Stimulated activated CD4-positive, alpha-beta T cell treated with anti-CD3 and anti-CD28 coated beads, Interleukin-2, amount 100 ng/mL, for 48 hours (primary cell): ENCODE data around the gene IGFBP6.
A peak's percentile ranks its signal among the peaks of the same experiment; 100 is the strongest.
"Not testable (repeated sequence)": the region's sequence is repeated elsewhere in the genome, so short reads cannot be mapped to it uniquely, and the experiment has no call there.

ENCODE experiments used
- DNase-seq, 2 donors: peaks; one replicate each; pipeline ENCODE4 v3.0.0-alpha.2; 2020

Gene IGFBP6

DNA sequence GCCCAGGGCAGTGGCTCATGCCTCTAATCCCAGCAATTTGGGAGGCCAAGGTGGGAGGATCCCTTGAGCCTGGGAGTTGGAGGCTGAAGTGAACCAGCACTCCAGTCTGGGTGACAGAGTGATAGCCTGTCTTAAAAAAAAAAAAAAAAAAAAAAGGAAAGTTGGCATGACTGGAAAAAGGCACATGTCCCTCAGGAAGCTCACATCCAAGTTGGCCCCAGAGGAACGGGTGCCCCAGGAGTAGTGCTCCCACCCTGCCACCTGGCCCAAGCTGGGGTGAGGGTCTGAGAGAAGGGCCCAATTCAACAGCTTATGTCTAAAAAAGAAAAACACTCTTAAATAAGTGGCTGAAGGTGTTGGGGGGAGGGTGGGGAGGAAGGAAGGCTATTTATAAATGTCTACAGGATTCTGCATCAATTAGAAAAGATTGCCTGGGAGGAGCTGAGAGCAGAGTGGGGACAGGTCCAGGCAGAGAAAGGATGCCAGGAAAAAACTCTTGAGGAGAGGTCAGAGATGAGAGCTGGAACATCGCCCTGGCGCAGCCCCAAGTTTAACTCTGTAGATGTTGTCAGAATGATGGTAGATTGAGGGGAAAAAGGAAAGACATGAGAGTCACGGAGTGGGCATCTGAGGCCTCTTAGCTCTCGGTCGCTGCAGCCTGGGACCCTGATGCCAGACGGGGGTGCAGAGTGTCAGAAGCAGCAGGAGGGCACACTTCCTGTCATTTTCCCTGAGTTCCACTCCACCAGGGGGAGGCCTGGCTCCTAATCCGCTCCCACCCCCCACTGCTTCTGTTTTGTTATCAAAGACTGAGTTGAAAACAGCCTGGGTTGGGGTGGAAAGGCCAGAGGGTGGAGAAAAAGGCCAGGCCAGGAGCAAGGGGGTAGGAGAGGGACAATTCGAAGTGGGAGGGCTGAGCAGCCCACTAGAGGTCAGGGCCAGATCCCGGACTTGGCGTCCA, 25.6 kb upstream of the IGFBP6 start:
- DNase-seq: no peak

DNA sequence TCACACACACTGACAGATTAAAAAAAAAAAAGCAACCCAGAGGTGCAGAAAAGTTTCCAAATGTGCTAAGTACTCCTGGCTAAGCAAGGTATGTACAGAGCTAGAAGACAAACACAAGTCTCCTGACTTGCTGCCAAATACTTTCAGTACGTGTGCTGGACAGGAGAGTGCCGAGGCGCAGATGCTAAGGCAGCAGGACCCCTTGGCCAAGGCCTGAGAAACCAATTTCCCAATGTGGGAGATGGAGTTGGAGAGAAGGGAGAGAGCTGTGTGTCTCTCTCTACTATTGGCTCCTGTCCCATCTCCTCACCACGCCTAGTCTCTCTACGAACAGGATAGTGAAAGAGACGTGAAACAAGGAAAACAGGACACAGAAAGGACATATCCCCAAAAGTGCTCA, 23.6 kb upstream of the IGFBP6 start:
- DNase-seq: no peak

DNA sequence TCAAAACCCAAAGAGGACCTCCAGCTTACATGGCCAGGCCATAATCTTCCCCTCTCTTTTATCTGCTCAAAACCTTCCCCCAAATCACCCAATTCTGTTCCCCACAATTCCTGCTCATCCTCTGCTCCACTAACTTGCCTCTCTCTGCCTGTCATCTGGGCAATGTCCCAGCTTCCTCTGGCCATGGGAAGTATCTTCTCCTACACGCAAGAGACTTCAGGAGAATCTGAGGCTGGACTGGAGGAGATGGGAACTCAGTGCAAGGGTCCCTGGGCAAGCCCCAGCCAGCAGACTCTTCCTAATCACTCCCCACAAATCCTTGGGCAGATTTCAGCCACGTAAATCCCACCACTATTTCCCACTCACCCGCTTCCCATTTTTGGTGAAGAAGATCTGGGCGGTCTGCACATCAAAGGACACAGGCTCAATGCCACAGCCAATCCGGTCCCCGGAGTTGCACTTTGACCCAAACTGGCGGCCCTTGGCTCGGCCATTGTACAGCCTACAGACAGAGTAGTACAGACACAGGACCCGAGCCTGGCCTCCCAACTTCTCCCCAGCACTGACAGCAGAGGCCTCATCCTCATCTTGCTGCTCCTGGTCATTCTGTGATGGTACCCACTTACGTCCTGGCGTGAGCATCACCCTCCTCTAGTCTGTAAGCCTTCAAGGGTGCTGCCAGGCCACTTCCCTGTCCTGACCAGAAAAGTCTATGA, 23.0 kb upstream of the IGFBP6 start:
- DNase-seq: no peak

DNA sequence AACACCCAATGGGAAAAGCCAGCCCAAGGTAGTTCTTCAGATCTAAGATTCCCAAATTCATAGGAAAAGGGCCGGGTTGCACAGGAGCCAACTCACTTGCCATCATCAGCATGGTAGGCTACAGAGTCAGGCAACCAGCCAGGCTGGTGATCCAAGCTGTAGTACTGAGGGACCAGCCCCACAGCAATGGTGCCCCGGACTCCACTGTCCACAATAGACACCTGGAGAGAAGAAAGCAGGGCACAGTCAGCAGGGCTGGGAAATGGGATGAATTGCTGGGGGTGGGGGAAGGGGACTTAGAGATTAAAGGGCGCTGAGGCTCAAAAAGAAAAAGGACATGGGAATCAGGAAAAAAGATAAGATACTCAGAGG, 22.5 kb upstream of the IGFBP6 start:
- DNase-seq: no peak

DNA sequence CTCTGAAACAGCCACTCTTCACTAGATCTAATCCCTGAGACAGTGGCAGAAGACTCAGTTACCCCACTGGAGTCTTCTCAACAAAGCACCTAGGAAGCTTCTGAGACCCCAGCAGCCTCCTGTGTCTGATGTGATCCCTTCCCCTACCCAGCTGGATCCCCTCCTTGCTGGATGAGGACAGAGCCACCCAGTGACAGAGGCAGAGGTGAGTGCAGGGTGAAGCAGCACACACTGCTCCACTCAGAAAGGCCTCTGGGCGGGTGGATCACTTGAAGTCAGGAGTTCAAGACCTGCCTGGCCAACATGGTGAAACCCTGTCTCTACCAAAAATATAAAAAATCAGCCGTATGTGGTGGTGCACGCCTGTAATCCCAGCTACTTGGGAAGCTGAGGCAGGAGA, 21.0 kb upstream of the IGFBP6 start:
- no peak for DNase-seq

DNA sequence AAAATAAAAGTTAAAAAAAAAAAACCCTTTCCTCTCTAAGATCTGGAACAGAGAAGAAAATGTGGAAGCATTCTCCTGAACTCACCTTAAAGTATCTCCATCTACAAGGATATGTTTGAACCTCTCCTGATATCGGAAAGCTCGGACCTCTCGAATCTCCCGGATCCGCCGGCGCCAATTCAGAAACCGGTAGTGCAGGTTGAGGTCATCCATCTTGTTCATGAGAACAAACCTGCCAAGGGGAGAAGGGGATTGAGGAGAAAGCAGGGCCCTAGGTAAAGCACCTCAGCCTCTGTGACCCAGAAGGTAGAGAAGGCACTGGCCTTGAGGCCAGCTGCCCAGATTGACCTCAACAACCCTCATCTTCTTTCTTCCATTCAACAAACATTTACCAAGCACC, 20.4 kb upstream of the IGFBP6 start:
- DNase-seq: no peak

DNA sequence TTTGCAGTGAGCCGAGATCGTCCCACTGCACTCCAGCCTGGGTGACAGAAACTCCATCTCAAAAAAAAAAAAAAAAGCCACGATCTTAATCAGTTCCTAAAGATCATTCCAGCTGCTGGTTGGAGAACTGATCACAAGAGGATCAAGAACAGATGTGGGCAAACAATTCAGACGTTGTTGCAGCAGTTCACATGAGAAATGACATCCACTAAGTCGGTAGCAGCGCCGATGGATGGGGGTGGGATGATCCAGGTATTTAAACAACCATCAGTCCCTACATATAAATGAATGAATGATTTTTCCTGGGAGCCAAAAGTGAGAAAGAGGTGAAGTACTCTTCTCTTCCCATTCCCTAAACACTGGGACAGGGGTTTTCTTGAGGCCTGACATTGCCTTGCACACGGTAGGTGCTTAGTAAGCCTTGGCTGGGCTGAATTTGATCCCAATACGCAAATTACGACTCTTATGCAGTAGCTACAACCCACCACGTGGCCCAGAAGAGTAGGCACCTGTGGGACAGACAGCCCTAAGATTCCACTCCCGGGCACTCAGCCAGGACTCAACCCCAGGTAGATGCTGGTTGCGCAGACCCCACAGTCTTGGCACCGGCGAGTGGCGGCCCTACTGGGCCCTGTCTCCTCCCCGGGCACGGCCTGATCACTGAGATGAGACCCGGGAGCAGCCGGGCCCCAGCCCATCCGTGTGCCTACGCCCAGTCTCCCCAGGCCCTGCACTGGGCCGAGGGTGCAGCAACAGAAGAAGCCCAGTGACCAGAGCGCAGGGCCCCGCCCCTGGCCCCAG, 18.8 kb upstream of the IGFBP6 start:
- DNase-seq: no peak

DNA sequence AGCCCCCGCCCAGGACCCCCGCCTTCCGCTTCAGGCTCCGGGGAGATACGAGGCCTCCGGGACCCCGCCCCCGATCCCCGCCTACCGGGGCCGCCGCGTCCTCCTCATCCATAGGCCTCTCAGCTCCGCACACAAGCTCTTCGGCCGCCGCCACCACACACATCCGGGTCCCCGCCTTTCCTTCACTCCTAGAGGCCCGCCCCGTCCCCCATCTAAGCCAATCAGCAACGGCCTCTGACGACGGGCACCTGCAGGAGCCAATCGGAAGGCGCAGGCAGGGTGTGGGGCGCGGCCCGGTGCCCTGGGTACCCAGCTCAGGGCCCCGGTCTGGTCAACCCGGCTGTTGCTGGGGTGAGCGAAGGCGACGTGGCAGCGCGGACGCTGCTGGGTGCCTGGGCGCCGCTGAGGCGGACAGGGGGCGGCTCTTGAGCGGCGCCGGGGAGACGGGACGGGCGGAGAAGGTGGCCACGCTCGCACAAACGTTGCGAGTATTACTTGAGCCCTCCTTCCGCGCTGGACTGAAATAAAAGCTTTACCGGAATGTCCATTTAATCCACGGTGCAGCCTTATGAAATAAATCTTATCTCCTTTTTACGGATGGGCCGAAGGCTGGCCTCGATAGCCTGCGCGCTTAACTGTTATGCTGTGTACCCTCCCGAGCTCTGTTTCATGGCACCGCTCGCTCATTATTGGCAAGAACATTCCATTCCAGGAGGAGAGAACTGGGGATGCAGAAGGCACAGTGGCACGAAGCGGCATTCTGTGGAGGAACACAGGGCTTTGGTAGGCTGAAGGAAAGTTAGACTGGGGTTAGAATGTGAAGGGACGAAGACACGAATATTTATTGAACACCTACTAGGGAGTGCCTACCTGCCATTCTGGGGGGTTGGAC, 18.0 kb upstream of the IGFBP6 start, which contains the start of gene SPRYD3:
TSS of gene SPRYD3 (minus strand) at position 165 of the 892 bp plus-strand sequence. CDS start at position 108, 57 bp downstream.
- DNase-seq: peak; percentile 96 to 98

DNA sequence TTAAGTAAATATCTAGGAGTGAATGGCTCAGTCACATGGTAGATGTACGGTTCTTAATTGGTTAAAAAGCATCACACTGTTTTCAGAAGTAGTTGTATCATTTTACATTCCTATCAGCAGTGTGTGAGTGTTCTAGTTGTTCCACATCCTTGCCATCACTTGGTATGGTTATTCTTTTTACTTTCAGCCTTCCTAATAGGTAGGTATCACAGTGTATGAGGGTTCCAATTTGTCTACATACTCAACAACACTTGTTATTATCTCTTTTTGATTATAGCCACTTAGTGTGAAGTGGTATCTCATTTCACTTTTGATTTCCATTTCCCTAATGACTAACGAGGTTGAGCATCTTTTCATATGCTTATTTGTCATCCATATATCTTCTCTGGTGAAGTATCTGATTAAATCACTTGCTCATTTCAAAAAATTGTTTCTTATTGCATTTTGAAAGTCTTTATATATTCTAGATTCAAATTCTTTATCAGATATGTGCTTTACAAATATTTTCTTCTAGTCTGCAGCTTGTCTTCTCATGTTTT, 14.8 kb upstream of the IGFBP6 start:
- no peak for DNase-seq

DNA sequence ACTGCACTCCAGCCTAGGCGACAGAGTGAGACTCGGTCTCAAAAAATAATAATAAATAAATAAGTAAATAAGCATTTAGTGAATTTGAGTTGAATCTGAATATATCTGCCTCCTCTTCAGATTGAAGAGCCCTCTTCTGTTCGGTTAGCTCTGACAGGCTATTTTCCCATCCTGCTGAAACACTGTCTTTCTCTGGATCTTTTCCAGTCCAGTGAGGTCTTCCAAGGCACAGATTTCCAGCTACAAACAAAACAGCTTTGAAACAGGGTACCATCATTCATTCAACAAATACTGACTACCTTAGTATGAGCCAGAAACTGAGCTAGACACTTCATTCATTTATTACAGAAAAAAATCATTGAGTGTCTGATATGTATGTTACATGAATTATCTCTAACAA, 11.1 kb upstream of the IGFBP6 start:
- DNase-seq: no peak

DNA sequence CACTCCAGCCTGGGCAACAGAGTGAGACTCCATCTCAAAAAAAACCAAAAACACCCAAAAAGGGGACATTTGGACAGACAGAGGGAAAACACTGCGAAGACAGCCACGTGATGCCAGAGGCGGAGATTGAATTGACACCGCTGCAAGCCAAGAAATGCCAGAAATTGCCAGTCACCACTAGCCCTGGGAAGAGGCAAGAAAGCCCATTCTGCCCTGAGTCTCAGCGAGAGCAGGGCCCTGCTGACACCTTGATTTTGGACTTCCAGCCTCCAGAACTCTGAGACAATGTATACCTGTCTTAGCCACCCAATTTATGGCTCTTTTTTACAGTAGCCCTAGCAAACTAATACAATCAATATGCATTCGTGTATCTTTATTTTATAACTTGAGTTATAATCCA, 7.4 kb upstream of the IGFBP6 start:
- no peak for DNase-seq

DNA sequence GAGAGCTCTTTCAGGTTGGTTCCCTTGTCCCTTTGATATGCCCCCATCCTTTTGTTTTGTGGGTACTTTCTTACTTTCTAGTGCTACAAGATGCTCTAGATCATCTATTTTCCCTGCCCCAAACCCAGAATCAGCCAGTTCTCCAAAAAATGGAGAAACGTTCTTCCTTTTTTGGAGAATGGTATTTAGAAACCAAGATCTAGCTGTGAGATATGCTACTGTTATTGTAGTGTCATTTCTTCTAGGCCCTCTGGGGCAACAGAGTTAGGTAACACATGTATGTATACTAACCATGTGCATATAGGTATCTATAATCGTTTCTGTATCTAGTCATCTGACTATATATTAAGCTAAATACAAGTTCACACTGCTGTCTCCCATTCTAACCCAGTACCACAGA, 6.9 kb upstream of the IGFBP6 start:
- no peak for DNase-seq

DNA sequence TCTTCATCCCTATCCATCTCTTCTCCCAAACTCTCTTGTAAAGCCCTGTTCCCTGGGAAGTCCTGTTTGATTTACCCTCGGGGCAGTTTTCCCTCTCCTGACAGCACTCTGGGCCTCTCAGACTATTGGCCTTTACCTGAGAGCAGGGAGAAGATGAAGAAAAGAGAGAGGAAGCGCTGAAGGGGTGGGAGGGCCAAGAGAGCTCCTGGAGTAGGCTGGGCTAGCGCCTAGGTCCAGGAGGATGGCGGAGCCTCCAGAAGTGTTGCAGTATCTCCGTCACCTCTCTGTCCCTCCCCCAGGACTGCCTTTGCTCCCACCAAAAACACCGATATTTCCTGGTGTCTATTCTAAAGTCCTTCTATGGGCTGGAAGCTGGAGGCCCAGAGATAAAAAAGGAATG, 5.7 kb upstream of the IGFBP6 start:
- DNase-seq: no peak

DNA sequence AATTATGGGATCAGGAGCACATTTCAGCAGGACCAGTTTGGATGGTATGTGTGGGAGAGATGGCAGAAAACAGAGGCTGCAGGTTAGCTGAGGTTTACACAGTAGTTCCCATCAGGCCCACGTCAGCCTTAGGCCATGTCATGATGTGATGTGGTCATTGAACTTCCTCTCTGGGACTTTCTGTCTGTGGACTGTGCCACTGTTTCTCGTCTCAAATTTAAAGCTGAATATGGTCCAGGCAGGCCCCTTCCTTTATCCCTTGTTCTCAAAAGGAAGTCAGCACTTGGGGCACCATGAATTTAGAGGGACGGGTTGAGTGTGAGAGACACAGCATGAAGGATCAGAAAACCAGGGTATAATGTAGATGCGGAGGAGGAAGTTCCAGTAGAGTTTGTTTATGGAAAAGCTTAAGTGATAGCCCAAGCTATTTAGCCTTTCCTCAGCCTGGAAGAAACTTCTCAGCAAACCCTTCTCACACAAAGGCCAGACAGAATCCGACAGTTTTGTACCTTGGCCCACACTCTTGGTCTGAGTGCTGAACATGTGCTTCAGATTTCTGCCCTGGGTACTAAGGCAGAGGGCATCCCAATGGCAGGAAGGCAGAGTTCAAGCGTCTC, 3.6 kb upstream of the IGFBP6 start:
- no peak for DNase-seq

DNA sequence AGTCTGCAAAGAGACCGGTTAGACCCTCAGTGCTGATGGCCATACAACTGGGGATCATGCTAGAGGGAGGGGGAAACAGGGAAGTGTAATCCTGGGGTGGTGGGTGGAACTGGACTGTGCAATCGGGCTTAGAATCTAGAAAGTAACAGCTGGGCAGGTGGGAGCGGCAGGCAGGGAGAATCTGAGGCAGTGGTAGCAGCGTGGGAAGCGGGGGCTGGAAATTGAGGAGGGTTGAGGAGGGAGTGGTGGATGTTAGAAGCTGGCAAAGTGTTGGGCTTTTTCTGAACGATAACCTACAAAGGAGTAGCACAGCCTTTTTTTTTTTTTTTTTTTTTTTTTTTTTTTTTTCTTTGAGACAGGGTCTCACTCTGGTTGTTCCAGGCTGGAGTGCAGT, 3.1 kb upstream of the IGFBP6 start:
- DNase-seq: no peak

DNA sequence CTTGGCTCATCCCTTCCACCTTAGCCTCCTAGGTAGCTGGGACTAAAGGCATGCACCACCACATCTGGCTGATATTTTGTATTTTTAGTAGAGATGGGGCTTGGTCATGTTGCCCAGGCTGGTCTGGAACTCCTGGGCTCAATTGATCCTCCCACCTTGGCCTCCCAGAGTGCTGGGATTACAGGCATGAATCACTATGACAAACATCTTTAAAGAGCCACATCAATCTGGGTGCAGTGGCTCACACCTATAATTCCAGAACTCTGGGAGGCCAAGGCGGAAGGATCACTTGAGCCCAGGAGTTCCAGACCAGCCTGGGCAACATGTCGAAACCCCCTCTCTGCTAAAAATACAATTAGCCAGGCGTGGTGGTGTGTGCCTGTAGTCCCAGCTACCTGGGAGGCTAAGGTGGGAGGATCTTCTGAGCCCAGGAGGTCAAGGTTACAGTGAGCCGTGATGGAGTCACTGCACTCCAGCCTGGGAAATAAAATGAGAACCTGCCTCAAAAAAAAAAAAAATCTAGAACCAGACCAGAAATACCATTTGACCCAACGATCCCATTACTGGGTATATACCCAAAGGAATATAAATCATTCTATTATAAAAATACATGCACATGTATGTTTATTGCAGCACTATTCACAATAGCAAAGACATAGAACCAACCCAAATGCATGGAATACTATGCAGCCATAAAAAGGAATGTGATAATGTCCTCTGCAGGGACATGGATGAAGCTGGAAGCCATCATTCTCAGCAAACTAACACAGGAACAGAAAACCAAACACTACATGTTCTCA, 2.5 kb upstream of the IGFBP6 start:
- DNase-seq: not testable (repeated sequence)

DNA sequence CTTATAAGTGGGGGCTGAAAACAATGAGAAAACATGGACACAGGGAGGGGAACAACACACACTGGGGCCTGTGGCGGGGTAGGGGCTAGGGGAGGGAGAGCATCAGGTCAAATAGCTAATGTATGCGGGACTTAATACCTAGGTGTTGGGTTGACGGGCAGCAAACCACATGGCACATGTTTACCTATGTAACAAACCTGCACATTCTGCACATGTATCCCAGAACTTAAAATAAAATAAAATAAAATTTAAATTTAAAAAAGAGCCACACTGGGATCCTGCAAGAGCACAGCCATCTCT, 1.9 kb upstream of the IGFBP6 start:
- not testable (repeated sequence) for DNase-seq

DNA sequence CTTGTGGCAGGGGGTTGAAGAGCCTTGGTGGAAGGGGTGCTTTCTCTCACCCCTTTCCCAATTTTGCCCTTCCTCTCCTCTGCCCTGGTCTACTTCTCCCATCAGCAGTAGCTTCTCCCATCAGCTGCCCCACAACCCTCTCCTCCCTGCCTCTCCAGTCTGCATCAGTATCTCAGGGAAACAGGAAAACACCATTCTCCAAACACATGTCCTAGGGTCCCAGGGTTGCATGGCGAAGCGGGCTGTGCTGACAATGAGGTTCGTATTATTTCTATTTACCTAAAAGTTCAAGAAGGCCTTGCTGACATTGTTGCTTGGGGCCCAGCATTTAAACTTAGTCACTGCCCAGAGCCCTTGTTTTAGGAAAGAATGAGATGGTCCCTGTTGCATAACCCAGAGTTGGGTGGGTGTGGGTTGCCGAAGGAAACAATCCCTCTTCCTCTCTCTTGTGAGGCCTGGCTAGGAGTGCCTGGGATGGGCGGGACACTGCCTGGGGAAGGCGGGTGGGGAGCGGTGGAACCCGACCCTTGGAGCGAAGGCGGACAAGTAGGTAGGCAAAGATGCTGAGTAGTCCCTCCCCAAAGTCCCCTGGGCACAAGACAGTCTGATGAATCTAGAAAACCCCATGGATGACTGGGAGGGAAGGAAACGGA, 1.3 kb upstream of the IGFBP6 start:
- DNase-seq: no peak

DNA sequence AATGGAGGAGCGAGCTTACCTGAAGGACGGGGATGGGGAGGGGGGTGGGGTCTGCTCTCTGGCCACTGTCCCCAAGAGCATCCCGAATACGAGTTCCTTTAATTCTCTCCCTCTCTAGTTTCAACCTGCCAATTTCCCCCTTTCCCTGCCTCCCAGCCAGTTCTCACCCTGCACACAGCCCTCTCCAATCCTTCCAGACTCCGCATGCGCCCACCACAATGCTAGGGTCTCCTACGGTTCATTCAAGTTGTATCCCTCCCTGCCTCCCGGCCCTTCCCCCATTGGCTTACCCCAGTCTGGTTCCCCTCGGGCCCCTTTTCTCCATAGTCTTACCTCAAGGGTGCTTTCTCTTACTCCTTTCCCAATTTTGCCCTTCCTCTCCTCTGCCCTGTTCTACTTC, 708 bp upstream of the IGFBP6 start:
- no peak for DNase-seq

DNA sequence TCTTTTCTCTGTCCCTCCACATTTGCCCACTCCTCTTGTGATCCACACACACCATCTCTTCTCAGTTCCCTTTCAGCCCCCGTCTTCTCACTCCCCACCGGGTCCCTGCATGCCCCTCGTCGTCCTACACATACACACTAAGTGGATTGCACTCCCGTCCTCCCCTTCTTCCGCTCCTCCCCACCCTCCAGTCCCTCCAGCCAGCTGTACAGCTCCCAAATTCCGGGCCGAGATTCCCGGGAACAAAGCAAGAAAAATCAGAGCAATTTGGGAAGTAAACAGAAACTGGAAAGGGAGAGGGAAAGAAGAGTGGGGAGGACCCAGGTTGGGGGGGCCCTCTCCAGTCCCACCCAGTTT, 282 bp upstream of the IGFBP6 start:
- DNase-seq: no peak
